HEK293 (cell line): ENCODE data around the gene EARS2.

Experiments
- CTCF ChIA-PET: fragments of 350-600 bp; formaldehyde crosslinking; extraction: SDS; loops from one replicate; lab custom pipeline; 2021; ENCODE audit warnings: antibody characterized with exemption; lab: Yijun Ruan, JAX
- POLR2A ChIA-PET: fragments of 300-600 bp; formaldehyde crosslinking; extraction: SDS; loops from one replicate; lab custom pipeline; 2020; ENCODE audit warnings: antibody characterized with exemption, inconsistent platforms; lab: Yijun Ruan, JAX
- H3K27ac ChIP-seq: fragments of 200-500 bp; sonication (Bioruptor generic); 2 replicates; pipeline ENCODE4 v1.5.1; 2014; ENCODE audit warnings: low read depth, low read length, control low read depth, inconsistent platforms; ENCODE audit errors: extremely low read depth
- H3K36me3 ChIP-seq, 2 experiments: fragments of 200-500 bp in 1 of 2; sonication (Bioruptor generic) in 1 of 2; 1 replicate in 1 of 2; 2 replicates in 1 of 2; pipeline ENCODE4 v1.5.1; 2014 to 2017; ENCODE audit warnings: inconsistent platforms in 2 of 2, low read length in 2 of 2; ENCODE audit not compliant: control insufficient read depth in 2 of 2, insufficient read depth in 1 of 2
- H3K4me1 ChIP-seq: fragments of 200-500 bp; sonication (Bioruptor generic); 2 replicates; pipeline ENCODE4 v1.5.1; 2014; ENCODE audit warnings: mild to moderate bottlenecking, low read length, inconsistent platforms; ENCODE audit not compliant: control insufficient read depth, insufficient read depth
- H3K4me3 ChIP-seq: 2 replicates; pipeline ENCODE4 v1.5.1; 2011; ENCODE audit warnings: low read depth, mild to moderate bottlenecking, control low read depth, low read length, moderate library complexity
- H3K9me3 ChIP-seq: fragments of 200-500 bp; sonication (Bioruptor generic); 2 replicates; pipeline ENCODE4 v1.5.1; 2014; ENCODE audit warnings: low read depth, low read length, inconsistent platforms; ENCODE audit not compliant: control insufficient read depth, insufficient read depth
- KLF8 ChIP-seq: fragments of 450-650 bp; formaldehyde crosslinking; IDR thresholded peaks from 2 replicates; pipeline ENCODE4 v1.5.1; 2016; ENCODE audit warnings: missing biosample characterization, missing genetic modification characterization
- SCRT1 ChIP-seq: fragments of 450-650 bp; formaldehyde crosslinking; IDR thresholded peaks from 2 replicates; pipeline ENCODE4 v1.5.1; 2016; ENCODE audit warnings: missing biosample characterization, missing genetic modification characterization, borderline replicate concordance
- ZBTB8A ChIP-seq: fragments of 450-650 bp; formaldehyde crosslinking; IDR thresholded peaks from 2 replicates; pipeline ENCODE4 v1.5.1; 2016; ENCODE audit warnings: missing biosample characterization, missing genetic modification characterization
- ZFP3 ChIP-seq: fragments of 450-650 bp; formaldehyde crosslinking; IDR thresholded peaks from 2 replicates; pipeline ENCODE4 v1.5.1; 2016; ENCODE audit warnings: low read depth, missing biosample characterization, missing genetic modification characterization
- ZFP37 ChIP-seq: fragments of 450-650 bp; formaldehyde crosslinking; IDR thresholded peaks from 2 replicates; pipeline ENCODE4 v1.5.1; 2016; ENCODE audit warnings: missing biosample characterization, missing genetic modification characterization
- ZNF112 ChIP-seq: fragments of 450-650 bp; formaldehyde crosslinking; IDR thresholded peaks from 2 replicates; pipeline ENCODE4 v1.5.0; 2017; ENCODE audit warnings: missing biosample characterization, missing genetic modification characterization
- ZNF23 ChIP-seq: fragments of 450-650 bp; formaldehyde crosslinking; IDR thresholded peaks from 2 replicates; pipeline ENCODE4 v1.5.1; 2016; ENCODE audit warnings: missing biosample characterization, missing genetic modification characterization, borderline replicate concordance
- ZNF248 ChIP-seq: fragments of 450-650 bp; formaldehyde crosslinking; IDR thresholded peaks from 2 replicates; pipeline ENCODE4 v1.5.1; 2017; ENCODE audit warnings: missing biosample characterization, missing genetic modification characterization
- ZNF292 ChIP-seq: fragments of 450-650 bp; formaldehyde crosslinking; IDR thresholded peaks from 2 replicates; pipeline ENCODE4 v1.5.1; 2016; ENCODE audit warnings: low read depth, missing biosample characterization, missing genetic modification characterization, borderline replicate concordance
- ZNF571 ChIP-seq: fragments of 450-650 bp; formaldehyde crosslinking; IDR thresholded peaks from 2 replicates; pipeline ENCODE4 v1.5.0; 2017; ENCODE audit warnings: missing biosample characterization, missing genetic modification characterization
- TF ChIP-seq, protein P1 (sequence below): fragments of 450-650 bp; formaldehyde crosslinking; IDR thresholded peaks from 2 replicates; pipeline ENCODE4 v1.5.1; 2016; ENCODE audit warnings: missing biosample characterization, missing genetic modification characterization
- TF ChIP-seq, protein P2 (sequence below): fragments of 450-650 bp; formaldehyde crosslinking; IDR thresholded peaks from 2 replicates; pipeline ENCODE4 v1.5.1; 2017; ENCODE audit warnings: missing biosample characterization, missing genetic modification characterization
- TF ChIP-seq, protein P3 (sequence below): fragments of 450-650 bp; formaldehyde crosslinking; IDR thresholded peaks from 2 replicates; pipeline ENCODE4; 2016; ENCODE audit warnings: missing biosample characterization, missing genetic modification characterization
- TF ChIP-seq, protein P4 (sequence below): fragments of 450-650 bp; formaldehyde crosslinking; optimal IDR thresholded peaks from 2 replicates; pipeline ENCODE3; 2016; ENCODE audit warnings: missing biosample characterization, mild to moderate bottlenecking, missing genetic modification characterization

Gene EARS2

DNA sequence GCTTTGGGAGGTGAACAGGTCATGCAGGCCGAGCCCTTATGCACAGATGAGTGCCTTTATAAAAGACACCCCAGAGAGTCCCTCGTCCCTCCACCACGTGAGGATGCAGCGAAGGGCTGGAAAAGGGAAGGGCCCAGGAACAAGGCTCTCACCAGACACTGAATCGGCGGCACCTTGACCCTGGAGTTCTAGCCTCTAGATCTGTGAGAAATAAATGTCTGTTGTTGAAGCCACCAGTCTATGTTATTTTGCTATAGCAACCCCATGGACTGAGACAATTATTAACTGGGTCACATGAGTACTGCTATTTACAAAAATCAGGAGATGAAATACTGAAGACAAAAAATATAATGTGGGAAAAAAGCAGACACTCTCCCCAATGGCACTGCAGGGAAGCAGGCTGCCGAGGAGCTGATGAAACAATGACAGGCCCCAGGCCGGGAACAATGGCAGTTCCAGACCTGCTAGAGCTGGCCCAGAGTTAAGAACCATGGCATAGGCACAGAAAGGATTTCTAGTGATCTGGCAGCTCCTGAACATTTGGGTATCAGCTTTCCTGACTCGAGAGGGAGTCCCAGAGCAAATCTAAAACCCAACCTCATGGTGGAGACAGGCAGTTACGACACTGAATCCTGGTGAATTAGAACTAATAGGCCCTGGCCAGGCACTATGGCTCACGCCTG is 29.0 kb downstream of the EARS2 start:
- TF ChIP-seq KLF8 (tag by site-specific recombination) (no peak), ZFP3 (tag by site-specific recombination) (no peak)

DNA sequence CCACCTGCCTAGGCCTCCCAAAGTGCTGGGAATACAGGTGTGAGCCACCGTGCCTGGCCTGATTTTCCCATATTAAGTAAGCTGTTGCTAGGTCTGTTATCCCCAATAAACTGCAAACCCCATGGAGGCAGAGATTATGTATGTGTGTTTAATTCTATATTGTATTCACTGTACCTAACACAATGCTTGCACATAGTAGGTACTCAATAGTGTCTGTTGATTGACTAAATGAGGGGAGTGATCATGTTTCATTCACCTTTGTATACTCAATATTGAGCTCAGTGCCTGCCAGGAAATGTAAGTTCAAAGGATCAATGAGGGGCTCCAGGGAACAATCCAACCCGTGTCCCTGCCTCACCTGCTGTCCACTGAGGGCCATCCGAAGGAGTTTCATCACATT is 32.3 kb downstream of the EARS2 start:
- no peaks in the 10 kb centered on the region for H3K9me3 ChIP-seq
- H3K4me3 ChIP-seq, result no peak overlapping the region
- no peaks in the 10 kb centered on the region for H3K4me1 ChIP-seq
- CTCF ChIA-PET, result no interaction called here
- peaks cover 3 to 68% of the 10 kb centered on the region in 2 experiments; a peak in 2 of 3 replicates for H3K36me3 ChIP-seq
- TF ChIP-seq ZNF292 (tag by site-specific recombination) (no peak), ZFP3 (tag by site-specific recombination) (no peak), ZNF571 (tag by site-specific recombination) (no peak), ZNF112 (tag by site-specific recombination) (no peak), ZFP37 (tag by site-specific recombination) (no peak), ZBTB8A (tag by site-specific recombination) (no peak), SCRT1 (no peak), ZNF23 (no peak), ZNF248 (tag by site-specific recombination) (no peak)
- TF ChIP-seq, protein P1, sequence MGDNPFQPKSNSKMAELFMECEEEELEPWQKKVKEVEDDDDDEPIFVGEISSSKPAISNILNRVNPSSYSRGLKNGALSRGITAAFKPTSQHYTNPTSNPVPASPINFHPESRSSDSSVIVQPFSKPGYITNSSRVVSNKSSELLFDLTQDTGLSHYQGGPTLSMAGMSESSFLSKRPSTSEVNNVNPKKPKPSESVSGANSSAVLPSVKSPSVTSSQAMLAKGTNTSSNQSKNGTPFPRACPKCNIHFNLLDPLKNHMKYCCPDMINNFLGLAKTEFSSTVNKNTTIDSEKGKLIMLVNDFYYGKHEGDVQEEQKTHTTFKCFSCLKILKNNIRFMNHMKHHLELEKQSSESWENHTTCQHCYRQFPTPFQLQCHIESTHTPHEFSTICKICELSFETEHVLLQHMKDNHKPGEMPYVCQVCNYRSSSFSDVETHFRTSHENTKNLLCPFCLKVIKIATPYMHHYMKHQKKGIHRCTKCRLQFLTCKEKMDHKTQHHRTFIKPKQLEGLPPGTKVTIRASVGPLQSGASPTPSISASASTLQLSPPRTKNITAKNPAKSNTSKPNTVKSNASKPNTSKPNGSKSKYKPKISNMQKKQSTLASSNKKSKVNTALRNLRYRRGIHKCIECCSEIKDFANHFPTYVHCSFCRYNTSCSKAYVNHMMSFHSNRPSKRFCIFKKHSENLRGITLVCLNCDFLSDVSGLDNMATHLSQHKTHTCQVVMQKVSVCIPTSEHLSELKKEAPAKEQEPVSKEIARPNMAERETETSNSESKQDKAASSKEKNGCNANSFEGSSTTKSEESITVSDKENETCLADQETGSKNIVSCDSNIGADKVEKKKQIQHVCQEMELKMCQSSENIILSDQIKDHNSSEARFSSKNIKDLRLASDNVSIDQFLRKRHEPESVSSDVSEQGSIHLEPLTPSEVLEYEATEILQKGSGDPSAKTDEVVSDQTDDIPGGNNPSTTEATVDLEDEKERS (tag by site-specific recombination), result no peak
- TF ChIP-seq, protein P2, sequence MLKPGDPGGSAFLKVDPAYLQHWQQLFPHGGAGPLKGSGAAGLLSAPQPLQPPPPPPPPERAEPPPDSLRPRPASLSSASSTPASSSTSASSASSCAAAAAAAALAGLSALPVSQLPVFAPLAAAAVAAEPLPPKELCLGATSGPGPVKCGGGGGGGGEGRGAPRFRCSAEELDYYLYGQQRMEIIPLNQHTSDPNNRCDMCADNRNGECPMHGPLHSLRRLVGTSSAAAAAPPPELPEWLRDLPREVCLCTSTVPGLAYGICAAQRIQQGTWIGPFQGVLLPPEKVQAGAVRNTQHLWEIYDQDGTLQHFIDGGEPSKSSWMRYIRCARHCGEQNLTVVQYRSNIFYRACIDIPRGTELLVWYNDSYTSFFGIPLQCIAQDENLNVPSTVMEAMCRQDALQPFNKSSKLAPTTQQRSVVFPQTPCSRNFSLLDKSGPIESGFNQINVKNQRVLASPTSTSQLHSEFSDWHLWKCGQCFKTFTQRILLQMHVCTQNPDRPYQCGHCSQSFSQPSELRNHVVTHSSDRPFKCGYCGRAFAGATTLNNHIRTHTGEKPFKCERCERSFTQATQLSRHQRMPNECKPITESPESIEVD (tag by site-specific recombination), result no peak
- TF ChIP-seq, protein P3, sequence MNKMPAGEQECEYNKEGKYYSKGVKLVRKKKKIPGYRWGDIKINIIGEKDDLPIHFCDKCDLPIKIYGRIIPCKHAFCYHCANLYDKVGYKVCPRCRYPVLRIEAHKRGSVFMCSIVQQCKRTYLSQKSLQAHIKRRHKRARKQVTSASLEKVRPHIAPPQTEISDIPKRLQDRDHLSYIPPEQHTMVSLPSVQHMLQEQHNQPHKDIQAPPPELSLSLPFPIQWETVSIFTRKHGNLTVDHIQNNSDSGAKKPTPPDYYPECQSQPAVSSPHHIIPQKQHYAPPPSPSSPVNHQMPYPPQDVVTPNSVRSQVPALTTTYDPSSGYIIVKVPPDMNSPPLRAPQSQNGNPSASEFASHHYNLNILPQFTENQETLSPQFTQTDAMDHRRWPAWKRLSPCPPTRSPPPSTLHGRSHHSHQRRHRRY (tag by site-specific recombination), result no peak
- TF ChIP-seq, protein P4, sequence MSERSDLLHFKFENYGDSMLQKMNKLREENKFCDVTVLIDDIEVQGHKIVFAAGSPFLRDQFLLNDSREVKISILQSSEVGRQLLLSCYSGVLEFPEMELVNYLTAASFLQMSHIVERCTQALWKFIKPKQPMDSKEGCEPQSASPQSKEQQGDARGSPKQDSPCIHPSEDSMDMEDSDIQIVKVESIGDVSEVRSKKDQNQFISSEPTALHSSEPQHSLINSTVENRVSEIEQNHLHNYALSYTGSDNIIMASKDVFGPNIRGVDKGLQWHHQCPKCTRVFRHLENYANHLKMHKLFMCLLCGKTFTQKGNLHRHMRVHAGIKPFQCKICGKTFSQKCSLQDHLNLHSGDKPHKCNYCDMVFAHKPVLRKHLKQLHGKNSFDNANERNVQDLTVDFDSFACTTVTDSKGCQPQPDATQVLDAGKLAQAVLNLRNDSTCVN, result no peak
- POLR2A ChIA-PET, result interaction anchor here (0.6 to 1.0 kb wide), 2 partner anchors 15 to 17 kb away, joined by 4 read pairs; no protein-coding TSS in a partner anchor
- H3K27ac ChIP-seq, result no peak overlapping the region

More for the DNA sequence above, 29.0 kb downstream of the EARS2 start:
- ChIA-PET POLR2A (no interaction called here), CTCF (interaction anchor here (0.9 kb wide), 1 partner anchor 69 kb away, joined by 3 read pairs; no protein-coding TSS in a partner anchor)
- Histone ChIP-seq H3K4me1 (no peaks in the 10 kb centered on the region), H3K9me3 (no peaks in the 10 kb centered on the region), H3K36me3 (peaks cover 3 to 70% of the 10 kb centered on the region in 2 experiments; a peak in 2 of 3 replicates), H3K4me3 (no peak overlapping the region), H3K27ac (no peak overlapping the region)
